Measurements from ENCODE around the gene PIP4K2A.

Gene PIP4K2A

DNA sequence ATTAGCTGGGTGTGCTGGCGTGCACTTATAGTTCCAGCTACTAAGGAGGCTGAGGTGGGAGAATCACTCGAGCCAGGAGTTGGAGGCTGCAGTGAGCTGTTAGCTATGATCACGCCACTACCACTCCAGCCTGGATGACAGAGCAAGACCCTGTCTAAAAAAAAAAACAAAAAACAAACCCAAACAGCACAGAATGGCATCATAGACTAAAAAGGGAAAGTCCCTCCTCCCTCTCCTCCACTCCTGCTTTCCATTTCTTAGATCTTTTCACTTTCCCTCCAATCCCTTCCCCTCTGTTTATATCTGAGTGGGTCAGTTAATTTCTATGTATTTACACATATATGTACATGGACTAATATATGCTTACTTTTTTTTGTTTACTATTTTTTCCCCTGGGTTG is 10.4 kb upstream of the PIP4K2A start:
- H3K9me3 ChIP-seq (ENCODE audit: insufficient read depth, low read length), result no peaks in the 10 kb centered on the region
- no peak overlapping the region for H3K9ac ChIP-seq (ENCODE audit: low read length)

DNA sequence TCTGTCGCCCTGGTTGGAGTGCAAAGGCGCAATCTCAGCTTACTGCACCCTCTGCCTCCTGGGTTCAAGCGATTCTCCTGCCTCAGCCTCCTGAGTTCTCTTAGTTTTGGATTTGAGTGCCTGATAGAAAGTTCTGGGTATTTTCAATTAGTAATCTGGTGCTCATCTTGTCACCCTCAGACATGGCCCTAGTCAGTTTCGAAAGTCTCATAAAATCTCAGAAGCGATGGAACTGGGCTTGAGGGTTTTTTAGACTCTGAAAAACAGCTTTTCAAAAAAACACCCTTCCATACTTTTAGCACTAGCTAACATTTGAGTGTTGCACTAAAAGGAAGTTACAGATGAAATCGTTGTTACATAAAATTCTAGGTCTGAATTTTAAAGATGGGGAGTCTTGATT is 9.4 kb upstream of the PIP4K2A start:
- no peaks in the 10 kb centered on the region for H3K36me3 ChIP-seq (ENCODE audit: low read length)
- H3F3A ChIP-seq (ENCODE audit: insufficient read depth), result no peaks in the 10 kb centered on the region
- no peaks in the 10 kb centered on the region for H3K9me3 ChIP-seq (ENCODE audit: insufficient read depth, low read length)
- no peaks in the 10 kb centered on the region for H3K27me3 ChIP-seq (ENCODE audit: low read length)
- H2AFZ ChIP-seq (ENCODE audit: low read depth, low read length, severe bottlenecking), result no peak overlapping the region
- H3K9me2 ChIP-seq (replicated peaks; ENCODE audit: insufficient read depth, low read length), result no peaks in the 10 kb centered on the region
- H3K79me2 ChIP-seq (ENCODE audit: insufficient read depth, low read length), result no peaks in the 10 kb centered on the region
- H3K4me3 ChIP-seq (ENCODE audit: insufficient read depth, low read length, poor library complexity, severe bottlenecking), result no peak overlapping the region
- TF ChIP-seq, protein P1, sequence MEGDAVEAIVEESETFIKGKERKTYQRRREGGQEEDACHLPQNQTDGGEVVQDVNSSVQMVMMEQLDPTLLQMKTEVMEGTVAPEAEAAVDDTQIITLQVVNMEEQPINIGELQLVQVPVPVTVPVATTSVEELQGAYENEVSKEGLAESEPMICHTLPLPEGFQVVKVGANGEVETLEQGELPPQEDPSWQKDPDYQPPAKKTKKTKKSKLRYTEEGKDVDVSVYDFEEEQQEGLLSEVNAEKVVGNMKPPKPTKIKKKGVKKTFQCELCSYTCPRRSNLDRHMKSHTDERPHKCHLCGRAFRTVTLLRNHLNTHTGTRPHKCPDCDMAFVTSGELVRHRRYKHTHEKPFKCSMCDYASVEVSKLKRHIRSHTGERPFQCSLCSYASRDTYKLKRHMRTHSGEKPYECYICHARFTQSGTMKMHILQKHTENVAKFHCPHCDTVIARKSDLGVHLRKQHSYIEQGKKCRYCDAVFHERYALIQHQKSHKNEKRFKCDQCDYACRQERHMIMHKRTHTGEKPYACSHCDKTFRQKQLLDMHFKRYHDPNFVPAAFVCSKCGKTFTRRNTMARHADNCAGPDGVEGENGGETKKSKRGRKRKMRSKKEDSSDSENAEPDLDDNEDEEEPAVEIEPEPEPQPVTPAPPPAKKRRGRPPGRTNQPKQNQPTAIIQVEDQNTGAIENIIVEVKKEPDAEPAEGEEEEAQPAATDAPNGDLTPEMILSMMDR (IDR thresholded peaks at IDR 0.05; ENCODE audit: insufficient read depth, low read length, poor library complexity, severe bottlenecking), result no peak
- TF ChIP-seq EZH2phosphoT487 (conservative IDR thresholded peaks at IDR 0.05; ENCODE audit: low read length), result no peak
- no peak overlapping the region for H3K27ac ChIP-seq (ENCODE audit: low read depth, low read length)
- H3K4me2 ChIP-seq (ENCODE audit: low read depth, low read length, poor library complexity, severe bottlenecking), result no peak overlapping the region
- no peak overlapping the region for H3K9ac ChIP-seq (ENCODE audit: low read length)
- no peaks in the 10 kb centered on the region; the same call in 1 of the 2 replicates for H4K20me1 ChIP-seq (ENCODE audit: low read depth, low read length)

More for the DNA sequence above, 10.4 kb upstream of the PIP4K2A start:
- H4K20me1 ChIP-seq (ENCODE audit: low read depth, low read length), result no peaks in the 10 kb centered on the region; the same call in 1 of the 2 replicates
- H3K4me2 ChIP-seq (ENCODE audit: low read depth, low read length, poor library complexity, severe bottlenecking), result no peak overlapping the region
- TF ChIP-seq, protein P1 (IDR thresholded peaks at IDR 0.05; ENCODE audit: insufficient read depth, low read length, poor library complexity, severe bottlenecking), result no peak
- no peak for TF ChIP-seq EZH2phosphoT487 (conservative IDR thresholded peaks at IDR 0.05; ENCODE audit: low read length)
- no peaks in the 10 kb centered on the region for H3K9me2 ChIP-seq (replicated peaks; ENCODE audit: insufficient read depth, low read length)
- no peaks in the 10 kb centered on the region for H3K27me3 ChIP-seq (ENCODE audit: low read length)
- H3K27ac ChIP-seq (ENCODE audit: low read depth, low read length), result no peak overlapping the region
- H3K36me3 ChIP-seq (ENCODE audit: low read length), result no peaks in the 10 kb centered on the region
- H3F3A ChIP-seq (ENCODE audit: insufficient read depth), result no peaks in the 10 kb centered on the region
- H3K79me2 ChIP-seq (ENCODE audit: insufficient read depth, low read length), result no peaks in the 10 kb centered on the region
- no peak overlapping the region for H2AFZ ChIP-seq (ENCODE audit: low read depth, low read length, severe bottlenecking)
- no peak overlapping the region for H3K4me3 ChIP-seq (ENCODE audit: insufficient read depth, low read length, poor library complexity, severe bottlenecking)

DNA sequence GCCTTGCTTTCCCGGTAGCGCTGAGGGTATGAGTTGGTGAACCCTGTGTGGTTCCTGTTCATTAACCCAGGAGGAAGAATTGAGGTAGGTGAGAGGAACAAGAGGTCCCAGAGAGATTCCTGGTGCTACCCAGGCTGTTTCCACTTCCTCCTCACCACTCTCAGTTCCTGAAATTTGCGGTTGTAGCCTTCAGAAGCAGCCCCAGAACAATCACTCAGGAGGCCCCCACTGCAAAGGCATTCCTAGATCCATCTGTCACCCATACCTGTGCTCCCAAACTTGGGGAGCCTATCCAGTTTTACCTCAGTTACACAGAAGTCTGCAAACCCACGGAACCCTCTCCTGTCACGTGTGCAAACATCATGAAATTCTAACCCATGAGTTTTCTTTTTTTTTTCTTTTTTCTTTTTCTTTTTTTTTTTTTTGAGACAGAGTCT is 9.0 kb upstream of the PIP4K2A start:
- no peaks in the 10 kb centered on the region for H3K9me2 ChIP-seq (replicated peaks; ENCODE audit: insufficient read depth, low read length)
- H3K27me3 ChIP-seq (ENCODE audit: low read length), result no peaks in the 10 kb centered on the region
- no peaks in the 10 kb centered on the region; the same call in 1 of the 2 replicates for H4K20me1 ChIP-seq (ENCODE audit: low read depth, low read length)
- H3F3A ChIP-seq (ENCODE audit: insufficient read depth), result no peaks in the 10 kb centered on the region
- no peaks in the 10 kb centered on the region for H3K36me3 ChIP-seq (ENCODE audit: low read length)
- H3K4me2 ChIP-seq (ENCODE audit: low read depth, low read length, poor library complexity, severe bottlenecking), result no peak overlapping the region
- no peak overlapping the region for H2AFZ ChIP-seq (ENCODE audit: low read depth, low read length, severe bottlenecking)
- no peak overlapping the region for H3K27ac ChIP-seq (ENCODE audit: low read depth, low read length)
- no peak overlapping the region for H3K4me3 ChIP-seq (ENCODE audit: insufficient read depth, low read length, poor library complexity, severe bottlenecking)
- no peaks in the 10 kb centered on the region for H3K9me3 ChIP-seq (ENCODE audit: insufficient read depth, low read length)
- TF ChIP-seq, protein P1 (IDR thresholded peaks at IDR 0.05; ENCODE audit: insufficient read depth, low read length, poor library complexity, severe bottlenecking), result no peak
- TF ChIP-seq EZH2phosphoT487 (conservative IDR thresholded peaks at IDR 0.05; ENCODE audit: low read length), result no peak
- H3K79me2 ChIP-seq (ENCODE audit: insufficient read depth, low read length), result no peaks in the 10 kb centered on the region
- no peak overlapping the region for H3K9ac ChIP-seq (ENCODE audit: low read length)
